B cell (primary cell): ENCODE results near the gene ADGRV1. TPM values are rescaled to one million over a fixed set of nuclear protein-coding genes. Genes with fewer than 3 reads are reported as not detected.

Experiments
- ATAC-seq: fragments of 200-7000 bp; cut with Tn5 transposase; one replicate; pipeline ENCODE4 v1.10.0; 2021; ENCODE audit warnings: low read depth, mild to moderate bottlenecking, moderate number of reproducible peaks, moderate library complexity
- CTCF ChIA-PET: fragments of 350-600 bp; sonication (Branson Sonifier 250); formaldehyde crosslinking; loops from one replicate; lab custom pipeline; 2021; ENCODE audit warnings: antibody characterized with exemption, inconsistent platforms; lab: Charles Lee
- POLR2A ChIA-PET: fragments of 350-600 bp; sonication (Branson Sonifier 250); formaldehyde crosslinking; loops from one replicate; lab custom pipeline; 2021; ENCODE audit warnings: antibody characterized with exemption; lab: Charles Lee
- DNase-seq: peaks from one replicate; pipeline ENCODE4 v3.0.0; 2013
- H2AFZ ChIP-seq: 2 replicates; pipeline ENCODE4 v1.6.1; 2012; ENCODE audit warnings: mild to moderate bottlenecking, low read depth, low read length; ENCODE audit not compliant: insufficient read depth, poor library complexity, severe bottlenecking
- H3K27ac ChIP-seq, 2 donors: 1 replicate in 1 of 2; 2 replicates in 1 of 2; pipeline ENCODE4 v1.5.1; 2012 to 2013; ENCODE audit warnings: low read length in 2 of 2, mild to moderate bottlenecking in 2 of 2, moderate library complexity in 1 of 2
- H3K27me3 ChIP-seq, 4 experiments: fragments of 200-600 bp in 1 of 4; sonication (generic) in 1 of 4; replicated peaks in 1 of 4; 1 replicate in 2 of 4; 2 replicates in 2 of 4; pipeline versions ENCODE4 v1.6.1 to v1.7.0; 2013 to 2016; ENCODE audit warnings: low read length in 3 of 4, mild to moderate bottlenecking in 2 of 4, mixed read lengths in 1 of 4, moderate library complexity in 1 of 4; ENCODE audit not compliant: insufficient read depth in 4 of 4, control insufficient read depth in 3 of 4; ENCODE audit errors: control extremely low read depth in 1 of 4
- H3K36me3 ChIP-seq, 2 experiments: replicated peaks in 1 of 2; 1 replicate in 1 of 2; 2 replicates in 1 of 2; pipeline versions ENCODE4 v1.6.1 to v1.7.1; 2013; ENCODE audit warnings: low read length in 1 of 2; ENCODE audit not compliant: insufficient read depth in 2 of 2, control insufficient read depth in 1 of 2; ENCODE audit errors: control extremely low read depth in 1 of 2, extremely low read depth in 1 of 2
- H3K4me1 ChIP-seq, 2 donors: fragments of 200-600 bp in 1 of 2; sonication (generic) in 1 of 2; 1 replicate in 1 of 2; 2 replicates in 1 of 2; pipeline versions ENCODE4 v1.5.1 to v1.6.1; 2013 to 2017; ENCODE audit warnings: low read length in 2 of 2; ENCODE audit not compliant: control insufficient read depth in 2 of 2, insufficient read depth in 2 of 2
- H3K4me2 ChIP-seq: replicated peaks from 2 replicates; pipeline ENCODE3; 2012; ENCODE audit warnings: mild to moderate bottlenecking, low read depth, low read length; ENCODE audit not compliant: poor library complexity, severe bottlenecking
- H3K4me3 ChIP-seq, 5 experiments: fragments of 200-600 bp in 1 of 5; sonication (generic) in 1 of 5; 1 replicate in 3 of 5; 2 replicates in 2 of 5; pipeline versions ENCODE4 v1.5.1 to v1.7.0; 2011 to 2016; ENCODE audit warnings: low read length in 4 of 5, mild to moderate bottlenecking in 4 of 5, low read depth in 2 of 5, control low read depth in 1 of 5, moderate library complexity in 1 of 5; ENCODE audit not compliant: insufficient read depth in 1 of 5; ENCODE audit errors: control extremely low read depth in 1 of 5, extremely low read depth in 1 of 5
- H3K79me2 ChIP-seq: fragments of 200-600 bp; sonication (generic); one replicate; pipeline ENCODE4 v1.6.0; 2016; ENCODE audit warnings: low read length; ENCODE audit not compliant: control insufficient read depth, insufficient read depth
- H3K9ac ChIP-seq: fragments of 200-600 bp; sonication (generic); 2 replicates; pipeline ENCODE4 v1.6.1; 2017; ENCODE audit warnings: mild to moderate bottlenecking, low read length, moderate library complexity
- H3K9me3 ChIP-seq, 3 donors: one replicate each; pipeline versions ENCODE4 v1.6.1 to v1.7.1; 2013; ENCODE audit warnings: low read length in 2 of 3; ENCODE audit not compliant: control insufficient read depth in 2 of 3, insufficient read depth in 1 of 3; ENCODE audit errors: control extremely low read depth in 1 of 3
- H4K20me1 ChIP-seq: 2 replicates; pipeline ENCODE4 v1.6.0; 2012; ENCODE audit warnings: mild to moderate bottlenecking, low read length; ENCODE audit not compliant: insufficient read depth, control insufficient read depth, poor library complexity, severe bottlenecking
- H3K27ac Mint-ChIP-seq: one replicate; pipeline ENCODE4 v1.8.0; 2021; ENCODE audit warnings: mixed read lengths
- H3K27me3 Mint-ChIP-seq: one replicate; pipeline ENCODE4 v1.8.0; 2021; ENCODE audit warnings: mixed read lengths
- H3K4me1 Mint-ChIP-seq: one replicate; pipeline ENCODE4 v1.8.0; 2021; ENCODE audit warnings: mixed read lengths
- H3K4me3 Mint-ChIP-seq: one replicate; pipeline ENCODE4 v1.8.0; 2021; ENCODE audit warnings: mixed read lengths
- H3K9me3 Mint-ChIP-seq: one replicate; pipeline ENCODE4 v1.8.0; 2022; ENCODE audit warnings: mixed read lengths; ENCODE audit not compliant: insufficient read depth
- CTCF ChIP-seq: fragments of 200-600 bp; IDR thresholded peaks from one replicate; pipeline ENCODE4 v1.8.0; 2022; ENCODE audit warnings: antibody characterized with exemption, mild to moderate bottlenecking
- EZH2 ChIP-seq: IDR thresholded peaks from 2 replicates; pipeline ENCODE4 v1.6.1; 2012; ENCODE audit warnings: borderline replicate concordance, low read depth, mild to moderate bottlenecking, moderate library complexity, low read length; ENCODE audit not compliant: insufficient read depth, poor library complexity, severe bottlenecking
- WGBS: methylation state at CpG from one replicate; pipeline ENCODE4 v1.1.5; 2013; ENCODE audit warnings: missing lambda C conversion rate; ENCODE audit not compliant: insufficient coverage; 5-methylcytosine and 5-hydroxymethylcytosine counted together
- intact Hi-C: fragments of 100-400 bp; cut with micrococcal nuclease; formaldehyde crosslinking; loops from one replicate; pipeline ENCODE4 v1.10.0; 2022
- polyA plus RNA-seq: library from polyadenylated mRNA; depleted of rRNA; stranded (reverse); fragments of >200 nt; gene quantifications from 2 replicates; pipeline ENCODE4 v1.2.3, GENCODE V29; 2012
- total RNA-seq, 2 donors: library from RNA; stranded (reverse); fragments of 120-200 nt in 1 of 2; gene quantifications; 1 replicate in 1 of 2; 2 replicates in 1 of 2; pipeline versions ENCODE4 v1.2.3 to v1.2.4, GENCODE V29; 2013 to 2022

ADGRV1 gene
- total and polyA plus RNA-seq, 2 donors (not counting 1 experiment from before 2014, with no cell fraction given) = 0.07 TPM; not detected in 1

DNA sequence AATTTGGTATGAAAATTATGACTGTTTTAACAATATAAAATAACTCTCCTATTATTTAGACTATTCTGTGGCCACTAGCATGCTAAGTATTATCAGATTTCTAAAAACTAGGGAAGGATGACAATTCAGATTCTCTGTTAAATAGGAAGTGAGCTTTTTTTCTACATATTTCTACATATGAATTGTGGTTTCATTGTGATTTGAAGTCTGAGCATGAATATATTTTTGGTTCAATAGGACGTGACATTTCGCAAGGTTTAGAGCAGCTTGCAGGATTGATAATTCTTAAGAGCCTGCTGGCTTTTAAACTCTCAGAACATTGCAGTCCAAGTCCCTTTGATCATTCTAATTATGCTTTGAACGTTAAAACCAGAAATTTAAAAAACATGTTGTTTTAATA lies 82.9 kb downstream of the ADGRV1 start:
- no peaks in the 10 kb centered on the region for H3K4me1 ChIP-seq
- CTCF ChIA-PET = no interaction called here
- H3K36me3 ChIP-seq = no peaks in the 10 kb centered on the region
- H3K9ac ChIP-seq = no peak overlapping the region
- POLR2A ChIA-PET = no interaction called here
- WGBS = no CpG with 5 or more reads among the region's 3 CpGs
- no peak for ATAC-seq
- no peak overlapping the region for H2AFZ ChIP-seq
- TF ChIP-seq EZH2 (no peak), CTCF (no peak)
- H3K27me3 Mint-ChIP-seq = no peaks in the 10 kb centered on the region
- H3K79me2 ChIP-seq = no peaks in the 10 kb centered on the region
- no peak overlapping the region for H3K27ac ChIP-seq
- H3K4me3 Mint-ChIP-seq = no peak overlapping the region
- H3K4me3 ChIP-seq = no peak overlapping the region
- no peak overlapping the region for H3K4me2 ChIP-seq
- no peaks in the 10 kb centered on the region for H3K27me3 ChIP-seq
- H3K9me3 Mint-ChIP-seq = no peaks in the 10 kb centered on the region
- DNase-seq = no peak
- no peak overlapping the region for H3K27ac Mint-ChIP-seq
- H4K20me1 ChIP-seq = no peaks in the 10 kb centered on the region
- no peaks in the 10 kb centered on the region for H3K9me3 ChIP-seq
- no peaks in the 10 kb centered on the region for H3K4me1 Mint-ChIP-seq
- intact Hi-C loops = no loop called here

GRCh38 chr5:90642706-90643229 lies 84.2 kb downstream of the ADGRV1 start:
- Histone ChIP-seq H3K9ac (no peak overlapping the region), H3K4me3 (no peak overlapping the region), H3K36me3 (no peaks in the 10 kb centered on the region), H3K4me1 (no peaks in the 10 kb centered on the region), H3K79me2 (no peaks in the 10 kb centered on the region), H2AFZ (no peak overlapping the region), H3K4me2 (no peak overlapping the region), H3K9me3 (no peaks in the 10 kb centered on the region), H4K20me1 (no peaks in the 10 kb centered on the region), H3K27ac (no peak overlapping the region), H3K27me3 (no peaks in the 10 kb centered on the region)
- ATAC-seq (no peak), DNase-seq (no peak)
- H3K4me1 Mint-ChIP-seq = no peaks in the 10 kb centered on the region
- H3K4me3 Mint-ChIP-seq = no peak overlapping the region
- ChIA-PET CTCF (no interaction called here), POLR2A (no interaction called here)
- peaks cover 2% of the 10 kb centered on the region for H3K27me3 Mint-ChIP-seq
- H3K9me3 Mint-ChIP-seq = no peaks in the 10 kb centered on the region
- no peak for TF ChIP-seq CTCF
- no peak for TF ChIP-seq EZH2
- WGBS = 92% methylated on average over 3 of the region's 4 CpGs
- intact Hi-C loops = no loop called here
- no peak overlapping the region for H3K27ac Mint-ChIP-seq
